ENCODE results near the gene SGSM2.

SGSM2 gene

DNA sequence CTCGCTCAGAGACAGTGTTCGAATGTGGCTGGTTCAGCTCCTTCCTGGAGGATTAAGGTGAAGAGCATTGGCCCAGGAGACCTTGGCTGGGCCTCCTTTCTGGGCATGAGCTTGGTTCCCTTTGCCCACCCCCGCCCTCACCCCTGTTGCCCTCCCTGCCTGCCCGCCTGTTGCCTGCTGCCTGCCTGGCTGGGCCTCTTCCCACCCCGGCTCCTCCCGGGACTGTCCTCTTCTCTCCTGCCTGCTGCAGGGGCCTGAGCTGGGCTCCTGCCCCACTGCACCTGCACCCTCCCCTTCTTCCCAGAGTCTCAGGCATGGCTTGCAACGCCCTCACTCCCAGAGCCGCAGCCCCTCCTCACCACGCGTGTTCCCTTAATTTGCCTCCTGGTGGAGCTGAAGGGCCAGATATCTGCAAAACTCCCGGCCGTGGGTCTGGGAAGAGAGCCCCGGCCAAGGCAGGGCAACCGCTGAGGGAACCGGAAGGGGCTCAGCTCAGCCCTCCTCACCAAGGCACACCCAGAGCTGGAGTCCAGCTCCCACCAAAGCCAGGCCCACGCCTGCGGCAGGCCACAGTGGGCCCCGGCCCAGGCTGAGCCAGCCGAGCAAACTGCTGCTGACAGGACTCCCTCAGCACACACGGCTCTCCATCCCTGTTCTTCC, 32.4 kb downstream of the SGSM2 start:
- peak; percentile 23 for DNase-seq

- no peak for DNase-seq
Observed at GRCh38 chr17:2370211-2370589, 32.9 kb downstream of the SGSM2 start.

GRCh38 chr17:2371183-2372130, 34.2 kb downstream of the SGSM2 start:
- DNase-seq = no peak

GRCh38 chr17:2372180-2372579, 34.9 kb downstream of the SGSM2 start:
- DNase-seq = no peak

- no peak for DNase-seq
Observed at GRCh38 chr17:2372681-2373080, 35.4 kb downstream of the SGSM2 start.

- DNase-seq = no peak
Observed at GRCh38 chr17:2373179-2373578, 35.9 kb downstream of the SGSM2 start.

- DNase-seq = no peak
Observed at GRCh38 chr17:2374549-2375285, 37.4 kb downstream of the SGSM2 start.

GRCh38 chr17:2375406-2375805, 38.1 kb downstream of the SGSM2 start:
- no peak for DNase-seq

- no peak for DNase-seq
Observed at GRCh38 chr17:2376107-2376506, 38.8 kb downstream of the SGSM2 start.

DNA sequence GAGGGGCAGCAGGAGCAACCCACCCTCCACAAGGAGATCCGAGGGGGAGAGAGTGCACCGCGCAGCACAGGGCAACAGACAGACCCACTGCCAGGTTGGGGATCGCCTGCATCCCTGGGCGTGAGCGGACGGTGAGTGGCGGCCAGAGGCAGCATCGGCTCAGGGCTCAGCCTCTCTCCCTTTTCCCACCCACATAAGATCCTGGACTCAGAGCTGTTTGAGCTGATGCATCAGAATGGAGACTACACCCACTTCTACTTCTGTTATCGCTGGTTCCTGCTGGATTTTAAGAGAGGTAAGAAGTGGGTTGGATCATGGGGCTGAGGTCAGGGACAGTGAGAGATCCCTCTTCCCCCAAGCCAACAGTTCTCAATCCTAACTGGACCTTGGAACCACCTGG, 40.4 kb downstream of the SGSM2 start:
- DNase-seq = no peak

GRCh38 chr17:2378905-2379304, 41.6 kb downstream of the SGSM2 start:
- DNase-seq = no peak

DNA sequence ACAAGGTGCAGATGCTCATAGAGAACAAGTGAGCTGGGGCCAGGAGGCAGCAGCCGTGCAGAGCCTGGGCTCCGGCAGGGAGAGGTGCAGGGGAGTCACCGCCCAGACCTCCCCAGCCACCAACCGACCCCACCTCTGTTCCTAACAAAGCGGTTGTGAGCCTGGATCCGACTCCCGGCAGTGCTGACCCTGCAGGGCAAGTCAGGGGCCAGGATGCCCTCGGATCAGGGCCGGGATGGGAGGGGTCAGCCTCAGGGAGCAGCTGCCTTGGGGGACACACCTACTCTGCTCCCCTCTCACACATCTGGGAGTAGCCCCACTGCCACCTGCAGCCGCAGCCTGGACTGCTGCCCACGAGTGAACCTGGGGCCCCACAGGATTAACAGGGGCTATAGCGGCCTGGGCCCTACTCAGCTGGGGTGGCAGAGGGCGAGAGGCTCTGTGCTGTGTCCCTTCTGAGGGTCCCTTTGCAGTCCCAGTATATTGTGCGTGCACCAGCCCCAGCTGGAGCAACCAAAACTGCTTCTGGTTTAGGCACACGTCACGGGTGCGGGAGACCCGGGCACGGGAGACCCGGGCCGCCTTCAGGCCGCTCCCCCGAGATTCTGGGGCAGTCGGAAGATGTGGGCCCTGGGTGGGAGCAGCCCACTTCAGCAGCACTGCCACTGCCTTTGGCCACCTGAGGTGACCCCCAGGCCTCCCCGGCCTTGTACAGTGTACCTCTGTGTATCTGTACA, 42.4 kb downstream of the SGSM2 start:
- no peak for DNase-seq

- no peak for DNase-seq
Observed at GRCh38 chr17:2380226-2380922, 43.1 kb downstream of the SGSM2 start.

DNA sequence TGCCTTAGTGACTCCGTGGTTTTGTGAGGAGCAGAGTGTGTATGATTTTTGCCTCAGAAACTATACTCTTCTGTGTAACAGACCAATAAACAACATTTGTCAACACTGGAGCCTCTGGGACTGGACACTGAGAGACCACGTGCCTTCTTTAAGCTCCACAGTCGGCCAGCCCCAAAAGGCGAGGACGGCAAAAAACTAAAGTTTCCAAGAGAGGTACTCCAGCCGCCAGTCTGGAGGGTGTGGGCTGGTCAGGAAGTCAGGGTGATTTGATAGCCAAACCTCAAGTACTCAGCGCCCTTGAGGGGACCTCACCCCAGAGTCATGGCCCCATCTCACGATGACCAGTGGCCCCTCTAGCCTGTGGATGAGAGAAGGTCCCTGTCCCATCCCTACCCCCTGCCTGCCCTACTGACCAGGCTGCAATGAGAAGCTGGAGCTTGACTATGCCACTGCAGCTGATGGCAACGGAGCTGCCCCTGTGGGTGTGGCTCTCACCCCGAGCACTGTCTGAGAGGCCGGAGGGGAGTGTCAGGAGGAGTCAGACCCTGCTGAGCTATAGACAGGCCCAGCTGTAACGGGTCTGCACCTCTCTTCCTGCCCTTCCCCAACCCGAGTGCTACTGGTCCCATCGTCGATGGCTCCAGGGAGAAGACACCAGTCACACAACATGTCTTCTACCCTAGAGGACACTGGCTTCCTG, 43.8 kb downstream of the SGSM2 start:
- no peak for DNase-seq

DNA sequence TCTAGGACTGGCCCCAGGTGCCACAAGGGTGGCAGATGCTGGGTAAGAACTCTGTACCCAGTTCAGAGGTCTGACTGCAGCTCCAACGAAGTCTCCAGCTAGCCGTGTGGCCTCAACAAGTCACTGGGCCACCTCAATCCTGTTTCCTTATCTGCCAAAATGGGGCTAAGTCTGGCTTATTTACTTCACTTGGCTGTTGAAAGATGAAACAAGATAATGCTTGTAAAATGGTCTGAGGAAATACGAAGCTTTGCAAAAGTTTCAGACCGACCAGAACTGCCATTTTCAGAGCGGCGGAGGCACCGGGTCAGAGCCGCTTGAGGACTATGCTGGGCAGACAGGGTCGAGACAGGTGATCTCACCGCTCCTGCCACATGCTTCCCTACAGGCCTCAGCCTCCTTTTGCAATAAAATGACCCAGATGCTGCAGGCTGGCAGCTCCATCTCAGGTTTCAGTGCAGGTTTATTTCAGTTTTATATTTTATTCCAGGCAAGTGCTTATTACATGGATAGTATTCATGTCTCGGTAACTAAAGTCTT, 46.4 kb downstream of the SGSM2 start:
- DNase-seq = peak; percentile 3

DNA sequence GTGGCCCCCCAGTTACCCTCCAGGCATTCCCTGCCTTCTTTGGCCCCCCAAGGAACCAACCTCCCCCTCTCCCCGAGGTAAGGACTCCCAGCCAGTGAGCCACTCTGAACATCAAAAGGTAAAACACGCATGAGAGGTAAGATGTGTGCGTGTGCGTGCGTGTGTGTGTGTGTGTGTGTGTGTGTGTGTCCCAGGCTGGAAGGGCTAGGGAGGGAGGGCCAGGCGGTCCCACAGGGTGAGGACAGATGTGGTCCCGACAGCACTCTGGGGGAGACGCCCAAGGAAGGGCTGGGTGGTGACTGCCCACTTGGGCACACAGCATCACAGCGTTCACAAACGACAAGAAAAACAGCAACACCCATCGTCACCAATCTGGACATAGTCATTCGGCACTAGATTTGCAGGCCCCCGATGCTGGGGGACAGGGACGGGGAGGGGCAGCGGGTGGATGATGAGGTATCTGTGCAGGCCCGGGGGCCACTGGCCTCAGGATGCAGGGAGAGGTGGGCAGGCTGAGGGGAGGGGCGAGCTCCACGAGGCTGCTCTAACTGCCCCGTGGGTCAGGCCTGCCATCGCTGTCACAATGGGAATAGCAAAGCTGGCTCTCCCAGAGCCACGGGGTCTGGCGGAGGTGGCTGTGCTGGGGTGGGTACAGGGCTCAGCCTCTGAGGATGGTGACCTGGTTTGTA, 47.3 kb downstream of the SGSM2 start:
- DNase-seq = no peak

GRCh38 chr17:2385240-2386210, 48.2 kb downstream of the SGSM2 start:
- no peak for DNase-seq

DNA sequence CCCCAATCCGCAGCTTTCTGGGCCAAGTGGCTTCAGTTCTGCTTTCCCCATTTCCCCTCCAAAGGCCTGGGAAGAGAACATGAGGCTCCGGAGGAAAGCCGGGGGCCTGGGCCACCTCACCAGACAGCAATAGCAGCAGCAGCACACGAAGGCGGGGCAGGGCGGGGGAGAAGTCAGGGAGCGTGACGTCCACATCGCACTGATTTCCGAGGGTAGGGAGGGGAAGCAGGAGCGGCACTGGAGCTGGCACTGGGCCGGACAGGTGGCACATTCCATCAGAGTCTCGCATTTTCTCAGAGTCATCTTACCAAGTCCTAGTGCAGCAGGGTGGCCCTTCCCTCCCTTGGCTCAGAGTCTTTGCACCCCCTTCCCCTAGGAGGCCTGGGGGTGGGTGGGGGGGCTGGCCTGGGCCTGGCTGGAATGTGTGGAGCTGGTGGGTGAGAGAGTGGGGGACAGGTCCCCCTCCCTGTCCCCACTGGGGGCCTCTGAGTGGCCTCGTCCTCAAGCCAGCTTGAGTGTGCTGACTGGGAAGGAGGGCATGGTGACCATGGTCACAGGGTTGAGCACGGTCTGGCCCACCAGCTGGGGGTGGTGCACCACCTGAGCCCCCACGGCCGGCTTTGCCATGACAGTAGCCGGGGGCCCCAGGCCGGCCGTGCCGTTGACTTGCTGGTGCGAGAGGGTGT, 49.2 kb downstream of the SGSM2 start:
- no peak for DNase-seq
